Vagina (tissue), 2 donors: ENCODE data around the gene WDR81. TPM values are rescaled to one million over a fixed set of nuclear protein-coding genes. Genes with fewer than 3 reads are reported as not detected.
"Not testable (repeated sequence)": the region's sequence is repeated elsewhere in the genome, so short reads cannot be mapped to it uniquely, and the experiment has no call there.

Source experiments
- DNase-seq, 2 donors: peaks; one replicate each; pipeline ENCODE4 v3.0.0-alpha.2; 2017; ENCODE audit errors: extremely low spot score in 2 of 2
- H3K27ac ChIP-seq: fragments of 200-600 bp; sonication (generic); one replicate; pipeline ENCODE4 v1.5.1; 2019
- H3K27me3 ChIP-seq: fragments of 200-600 bp; sonication (generic); one replicate; pipeline ENCODE4 v1.5.1; 2019
- H3K36me3 ChIP-seq, 2 donors: fragments of 200-600 bp; sonication (generic); one replicate each; pipeline ENCODE4 v1.5.1; 2017 to 2019
- H3K4me1 ChIP-seq: fragments of 200-600 bp; sonication (generic); one replicate; pipeline ENCODE4 v1.5.1; 2019
- H3K4me3 ChIP-seq, 2 donors: fragments of 200-600 bp; sonication (generic); 1 replicate in 1 of 2; 2 replicates in 1 of 2; pipeline ENCODE4 v1.5.1; 2016 to 2019
- H3K9me3 ChIP-seq: fragments of 200-600 bp; sonication (generic); one replicate; pipeline ENCODE4 v1.5.1; 2019
- CTCF ChIP-seq, 3 experiments: fragments of 450-650 bp in 2 of 3; fragments of 200-600 bp in 1 of 3; sonication (generic) in 1 of 3; IDR thresholded peaks; one replicate each; pipeline ENCODE4 v1.5.1; 2017 to 2019; ENCODE audit warnings: antibody characterized with exemption in 3 of 3, mild to moderate bottlenecking in 2 of 3, moderate library complexity in 2 of 3
- POLR2A ChIP-seq, 2 donors: fragments of 450-650 bp; IDR thresholded peaks; one replicate each; pipeline ENCODE4 v1.6.1; 2017; ENCODE audit warnings: antibody characterized with exemption in 2 of 2, mild to moderate bottlenecking in 2 of 2, moderate library complexity in 2 of 2
- POLR2AphosphoS5 ChIP-seq, 2 donors: sonication (generic); formaldehyde crosslinking; IDR thresholded peaks; one replicate each; pipeline ENCODE4 v1.9.0; 2017; ENCODE audit warnings: antibody characterized with exemption in 2 of 2, mild to moderate bottlenecking in 2 of 2, low read depth in 1 of 2; ENCODE audit not compliant: insufficient read depth in 1 of 2
- intact Hi-C: fragments of 100-400 bp; cut with DNase I; formaldehyde crosslinking; loops from one replicate; pipeline ENCODE4 v1.15.1; 2023
- total RNA-seq: library from RNA; depleted of rRNA; stranded (reverse); fragments of >200 nt; gene quantifications from one replicate; pipeline ENCODE4 v1.2.3, GENCODE V29; 2016

Gene WDR81
- total RNA-seq, 1 donor from 2014 or later = 57.2 TPM

GRCh38 chr17:1697681-1698080 is 26.8 kb upstream of the WDR81 start:
- TF ChIP-seq POLR2AphosphoS5 (IDR thresholded peaks at IDR 0.05; ENCODE audit: insufficient read depth in 1 of 2, low read depth in 1 of 2) (no peak), POLR2A (IDR thresholded peaks at IDR 0.05) (no peak), CTCF (IDR thresholded peaks at IDR 0.05) (no peak)
- Histone ChIP-seq H3K36me3 (no peaks in the 10 kb centered on the region), H3K4me1 (no peaks in the 10 kb centered on the region), H3K27ac (no peak overlapping the region), H3K27me3 (no peaks in the 10 kb centered on the region), H3K4me3 (no peak overlapping the region), H3K9me3 (no peaks in the 10 kb centered on the region)
- DNase-seq = no peak
- intact Hi-C loops = no loop called here

- intact Hi-C loops, H3K4me1 ChIP-seq: not testable (repeated sequence)
Measured at GRCh38 chr17:1699891-1700290, 24.6 kb upstream of the WDR81 start.

GRCh38 chr17:1703063-1703462 is 21.4 kb upstream of the WDR81 start:
- DNase-seq = no peak
- H3K4me3 ChIP-seq = no peak overlapping the region
- H3K4me1 ChIP-seq = no peaks in the 10 kb centered on the region
- no peaks in the 10 kb centered on the region for H3K9me3 ChIP-seq
- H3K27ac ChIP-seq = no peak overlapping the region
- intact Hi-C loops = no loop called here
- no peaks in the 10 kb centered on the region for H3K27me3 ChIP-seq
- TF ChIP-seq CTCF (IDR thresholded peaks at IDR 0.05) = no peak
- TF ChIP-seq POLR2AphosphoS5 (IDR thresholded peaks at IDR 0.05; ENCODE audit: insufficient read depth in 1 of 2, low read depth in 1 of 2) = no peak
- TF ChIP-seq POLR2A (IDR thresholded peaks at IDR 0.05) = no peak
- no peaks in the 10 kb centered on the region for H3K36me3 ChIP-seq

More at GRCh38 chr17:1699891-1700290, 24.6 kb upstream of the WDR81 start:
- not testable (repeated sequence) for DNase-seq, H3K36me3 ChIP-seq, H3K4me3 ChIP-seq, H3K27ac ChIP-seq, H3K27me3 ChIP-seq, H3K9me3 ChIP-seq

- no peaks in the 10 kb centered on the region for H3K27me3 ChIP-seq
- H3K27ac ChIP-seq = no peak overlapping the region
- intact Hi-C loops = no loop called here
Measured at GRCh38 chr17:1705004-1705403, 19.5 kb upstream of the WDR81 start.

GRCh38 chr17:1707107-1707506 is 17.4 kb upstream of the WDR81 start:
- H3K27me3 ChIP-seq = no peaks in the 10 kb centered on the region
- TF ChIP-seq POLR2A (IDR thresholded peaks at IDR 0.05) (no peak), CTCF (IDR thresholded peaks at IDR 0.05) (no peak), POLR2AphosphoS5 (IDR thresholded peaks at IDR 0.05; ENCODE audit: insufficient read depth in 1 of 2, low read depth in 1 of 2) (no peak)
- intact Hi-C loops = no loop called here
- H3K27ac ChIP-seq = no peak overlapping the region
- H3K4me3 ChIP-seq = no peak overlapping the region
- no peaks in the 10 kb centered on the region for H3K9me3 ChIP-seq
- peaks cover 0 to 4% of the 10 kb centered on the region in 2 donors for H3K36me3 ChIP-seq
- DNase-seq = no peak
- peaks cover 22% of the 10 kb centered on the region for H3K4me1 ChIP-seq

More at GRCh38 chr17:1705004-1705403, 19.5 kb upstream of the WDR81 start:
- Histone ChIP-seq H3K9me3 (no peaks in the 10 kb centered on the region), H3K36me3 (no peaks in the 10 kb centered on the region), H3K4me1 (peaks cover 13% of the 10 kb centered on the region), H3K4me3 (no peak overlapping the region)
- no peak for TF ChIP-seq POLR2AphosphoS5 (IDR thresholded peaks at IDR 0.05; ENCODE audit: insufficient read depth in 1 of 2, low read depth in 1 of 2)
- no peak for TF ChIP-seq CTCF (IDR thresholded peaks at IDR 0.05)
- TF ChIP-seq POLR2A (IDR thresholded peaks at IDR 0.05) = no peak
- DNase-seq = no peak

GRCh38 chr17:1708791-1709346 is 15.6 kb upstream of the WDR81 start:
- DNase-seq, H3K27me3 ChIP-seq, H3K27ac ChIP-seq, intact Hi-C loops, H3K4me3 ChIP-seq, H3K36me3 ChIP-seq, H3K9me3 ChIP-seq: not testable (repeated sequence)
- peaks cover 31% of the 10 kb centered on the region for H3K4me1 ChIP-seq
